LNCAP (cell line): Measurements from ENCODE around the gene AFF2.

Experiments
- TF ChIP-seq, protein P1 (sequence below): fragments of 450-650 bp; IDR thresholded peaks from 2 replicates; pipeline ENCODE4 v1.5.1; 2017; ENCODE audit warnings: mild to moderate bottlenecking

Gene AFF2

DNA sequence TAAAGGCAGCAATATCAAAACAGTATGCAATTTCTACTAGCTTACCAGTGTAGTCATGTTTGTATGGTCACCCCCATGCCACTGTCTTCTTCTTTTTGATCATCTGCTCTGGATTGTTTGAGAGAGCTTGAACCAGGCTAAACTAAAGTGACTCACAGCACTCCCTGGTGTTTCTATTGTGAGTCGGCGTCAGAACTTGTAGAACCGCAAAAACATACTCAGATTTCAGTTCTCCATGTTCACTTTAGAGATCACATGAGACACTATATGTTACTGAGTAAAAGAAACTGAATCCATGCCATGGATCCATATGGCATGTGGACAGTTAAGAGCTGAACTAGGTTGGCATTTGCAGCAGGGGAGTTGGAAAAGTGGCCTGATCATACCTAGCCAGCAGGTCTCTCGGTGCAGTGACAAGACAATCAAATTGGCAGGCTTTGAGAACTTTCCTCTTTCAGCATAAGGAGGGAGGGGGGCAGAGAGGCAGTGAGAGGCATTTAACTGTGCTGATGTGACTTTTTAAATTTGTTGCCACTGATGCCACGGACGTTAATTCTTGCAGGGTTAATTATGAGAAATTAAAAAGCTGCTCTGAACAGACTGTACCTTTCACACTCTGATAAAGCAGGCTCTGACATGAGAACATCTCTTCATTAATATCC lies 88.4 kb downstream of the AFF2 start:
- TF ChIP-seq, protein P1, sequence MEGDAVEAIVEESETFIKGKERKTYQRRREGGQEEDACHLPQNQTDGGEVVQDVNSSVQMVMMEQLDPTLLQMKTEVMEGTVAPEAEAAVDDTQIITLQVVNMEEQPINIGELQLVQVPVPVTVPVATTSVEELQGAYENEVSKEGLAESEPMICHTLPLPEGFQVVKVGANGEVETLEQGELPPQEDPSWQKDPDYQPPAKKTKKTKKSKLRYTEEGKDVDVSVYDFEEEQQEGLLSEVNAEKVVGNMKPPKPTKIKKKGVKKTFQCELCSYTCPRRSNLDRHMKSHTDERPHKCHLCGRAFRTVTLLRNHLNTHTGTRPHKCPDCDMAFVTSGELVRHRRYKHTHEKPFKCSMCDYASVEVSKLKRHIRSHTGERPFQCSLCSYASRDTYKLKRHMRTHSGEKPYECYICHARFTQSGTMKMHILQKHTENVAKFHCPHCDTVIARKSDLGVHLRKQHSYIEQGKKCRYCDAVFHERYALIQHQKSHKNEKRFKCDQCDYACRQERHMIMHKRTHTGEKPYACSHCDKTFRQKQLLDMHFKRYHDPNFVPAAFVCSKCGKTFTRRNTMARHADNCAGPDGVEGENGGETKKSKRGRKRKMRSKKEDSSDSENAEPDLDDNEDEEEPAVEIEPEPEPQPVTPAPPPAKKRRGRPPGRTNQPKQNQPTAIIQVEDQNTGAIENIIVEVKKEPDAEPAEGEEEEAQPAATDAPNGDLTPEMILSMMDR = no peak

DNA sequence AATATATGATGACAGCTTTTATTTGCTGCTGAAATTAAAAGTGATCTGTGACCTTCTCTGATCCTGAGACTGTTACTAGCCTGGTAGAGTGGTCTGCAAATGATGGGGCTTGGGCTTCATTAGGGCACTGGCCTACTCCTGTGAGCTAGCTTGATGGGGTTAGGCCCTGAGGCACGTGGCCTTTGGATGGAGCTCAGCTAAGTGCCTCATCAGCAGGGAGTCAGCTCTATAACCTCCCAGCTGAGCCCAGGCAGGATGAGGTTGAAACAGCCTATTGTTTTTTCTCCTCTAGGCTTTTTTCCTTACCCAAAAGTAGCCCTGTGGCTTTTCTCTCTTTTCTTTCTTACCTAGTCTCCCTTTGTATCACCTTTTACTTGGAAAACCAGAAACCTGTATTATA lies 92.2 kb downstream of the AFF2 start:
- TF ChIP-seq, protein P1 = no peak

DNA sequence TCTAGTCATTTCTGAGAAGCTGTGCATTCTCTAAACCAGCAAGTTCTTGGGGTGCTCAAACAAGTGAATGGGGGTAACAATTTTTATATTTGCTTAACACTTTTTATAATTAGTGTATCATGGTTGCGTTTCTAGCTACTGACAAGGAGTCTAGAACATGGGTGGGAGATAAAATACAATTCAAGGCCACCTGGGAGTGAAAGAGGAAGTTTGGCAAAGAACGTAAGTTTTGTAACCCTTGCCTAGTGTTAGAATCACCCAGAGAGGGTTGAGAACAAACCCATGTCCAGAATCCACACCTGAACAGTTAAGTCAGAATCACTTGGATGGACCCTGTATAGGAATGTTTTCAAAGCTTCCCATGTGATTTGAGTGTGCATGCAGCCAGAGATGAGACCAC lies 92.7 kb downstream of the AFF2 start:
- TF ChIP-seq, protein P1 = no peak

DNA sequence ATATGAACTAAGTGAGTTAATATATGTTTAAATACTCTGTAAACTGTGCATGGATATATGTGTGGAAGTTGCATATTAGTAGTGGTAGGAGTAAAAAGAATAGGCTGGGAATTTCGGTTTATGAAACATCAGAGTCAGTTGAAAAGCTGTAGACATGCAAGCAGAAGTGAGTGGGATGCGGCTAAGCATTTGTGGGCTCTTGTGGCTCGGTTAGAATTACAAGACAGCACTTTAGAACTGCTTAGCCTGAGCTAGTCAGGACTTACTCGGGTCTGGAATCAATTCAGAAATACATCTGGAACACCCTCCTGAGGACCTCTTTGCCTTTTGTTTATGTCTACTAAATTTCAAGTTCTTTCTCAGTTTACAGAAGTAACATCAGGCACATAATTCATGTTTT lies 93.6 kb downstream of the AFF2 start:
- TF ChIP-seq, protein P1 = no peak

DNA sequence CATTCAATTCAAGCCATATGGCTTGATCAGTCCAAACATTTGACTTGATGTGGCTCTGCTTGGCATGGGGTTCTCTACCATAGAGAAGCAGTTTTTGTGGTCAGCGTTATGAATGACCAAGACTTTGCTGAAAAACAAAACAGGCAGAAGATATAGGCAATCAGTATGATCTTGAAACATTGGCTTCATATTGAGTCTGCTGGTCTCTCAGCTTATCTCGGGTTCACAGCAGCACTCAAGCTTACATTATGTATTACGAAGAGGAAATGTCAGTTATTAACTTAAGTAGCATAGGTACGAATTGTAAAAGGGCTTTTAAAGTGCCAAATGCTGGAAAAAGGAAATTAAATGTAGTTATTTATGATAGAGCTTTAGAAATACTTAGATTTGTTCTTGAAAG lies 99.0 kb downstream of the AFF2 start:
- TF ChIP-seq, protein P1 = no peak

DNA sequence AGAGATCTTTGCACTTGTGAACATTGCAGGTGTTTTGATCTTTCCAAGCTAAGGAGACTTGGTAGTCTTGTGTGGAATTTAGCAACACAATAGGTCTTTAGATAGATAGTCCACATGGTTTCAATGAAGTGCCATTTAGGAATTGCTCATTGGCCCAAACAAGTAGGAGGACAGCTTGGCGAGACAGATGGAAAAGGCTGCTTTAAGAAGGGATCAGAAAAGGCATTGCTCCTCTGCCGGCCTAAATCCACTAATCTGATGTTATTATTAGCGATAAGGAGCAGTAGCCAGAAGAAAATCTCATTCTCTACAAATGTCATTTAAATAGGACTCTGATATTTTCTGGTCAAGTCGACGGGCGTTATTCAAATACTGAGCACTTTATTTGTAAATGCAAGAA lies 99.7 kb downstream of the AFF2 start:
- TF ChIP-seq, protein P1 = no peak

DNA sequence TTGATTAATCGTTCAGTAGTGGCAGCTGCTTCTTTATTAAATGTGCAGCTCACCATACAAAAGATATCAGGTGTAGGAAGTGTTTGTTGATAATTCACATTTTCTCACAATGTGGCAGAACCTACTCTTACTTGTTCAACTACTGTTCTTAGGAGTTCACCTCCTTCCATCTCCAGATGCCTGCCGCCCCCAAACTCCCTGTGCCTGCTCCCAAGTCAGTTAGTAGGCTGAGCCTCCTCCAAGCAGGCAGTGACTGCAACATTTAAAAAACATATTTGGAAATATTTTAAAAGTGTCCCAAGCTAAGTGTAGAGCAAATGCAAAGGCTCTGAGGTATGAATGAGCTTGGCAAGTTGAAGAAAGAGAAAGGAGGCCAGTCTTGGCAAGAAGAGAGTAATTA lies 100.2 kb downstream of the AFF2 start:
- TF ChIP-seq, protein P1 = no peak

DNA sequence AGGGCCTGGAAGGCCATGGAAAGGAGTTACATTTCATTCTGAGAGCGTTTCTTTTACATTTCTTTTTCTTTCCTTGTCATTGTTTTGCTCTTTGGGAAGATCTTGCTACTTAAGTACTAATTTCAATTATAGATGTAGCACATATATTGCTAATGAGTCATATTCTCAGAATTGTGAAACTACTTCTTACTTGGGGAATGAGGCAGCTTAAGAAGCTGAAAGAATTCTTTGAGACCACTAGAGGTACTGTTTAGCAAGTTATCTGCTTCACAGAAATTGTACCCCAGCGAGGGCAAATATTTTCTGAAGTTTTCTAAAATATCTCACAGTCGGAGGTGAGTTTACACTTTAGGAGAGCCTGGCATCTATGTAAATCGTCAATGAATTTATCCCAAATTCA lies 100.6 kb downstream of the AFF2 start:
- TF ChIP-seq, protein P1 = no peak
